ENCODE data around the gene ALOX5AP.

The ALOX5AP gene

GRCh38 chr13:30799356-30799824 lies 64.0 kb downstream of the ALOX5AP start:
- DNase-seq (ENCODE audit: insufficient read length, low spot score) (no peak), FAIRE-seq (no peak)
- TF ChIP-seq SPI1 (IDR thresholded peaks at IDR 0.05; ENCODE audit: low read depth, low read length) (no peak), POLR2AphosphoS5 (IDR thresholded peaks at IDR 0.05; ENCODE audit: low read depth, low read length) (no peak), PAX5 (IDR thresholded peaks at IDR 0.05; ENCODE audit: insufficient read depth, low read length, severe bottlenecking) (no peak), POU2F2 (IDR thresholded peaks at IDR 0.05; ENCODE audit: low read depth, low read length) (no peak), TAF1 (IDR thresholded peaks at IDR 0.05; ENCODE audit: low read depth, low read length) (no peak), POLR2A (IDR thresholded peaks at IDR 0.05; ENCODE audit: low read depth, low read length) (no peak)

GRCh38 chr13:30800107-30800506 lies 64.8 kb downstream of the ALOX5AP start:
- FAIRE-seq (no peak), DNase-seq (ENCODE audit: insufficient read length, low spot score) (no peak)
- TF ChIP-seq PAX5 (IDR thresholded peaks at IDR 0.05; ENCODE audit: insufficient read depth, low read length, severe bottlenecking) (no peak), TAF1 (IDR thresholded peaks at IDR 0.05; ENCODE audit: low read depth, low read length) (no peak), POLR2A (IDR thresholded peaks at IDR 0.05; ENCODE audit: low read depth, low read length) (no peak), SPI1 (IDR thresholded peaks at IDR 0.05; ENCODE audit: low read depth, low read length) (no peak), POLR2AphosphoS5 (IDR thresholded peaks at IDR 0.05; ENCODE audit: low read depth, low read length) (no peak), POU2F2 (IDR thresholded peaks at IDR 0.05; ENCODE audit: low read depth, low read length) (no peak)

- FAIRE-seq (no peak), DNase-seq (ENCODE audit: insufficient read length, low spot score) (no peak)
- TF ChIP-seq PAX5 (IDR thresholded peaks at IDR 0.05; ENCODE audit: insufficient read depth, low read length, severe bottlenecking): no peak
- TF ChIP-seq POLR2A (IDR thresholded peaks at IDR 0.05; ENCODE audit: low read depth, low read length): no peak
- no peak for TF ChIP-seq POLR2AphosphoS5 (IDR thresholded peaks at IDR 0.05; ENCODE audit: low read depth, low read length)
- TF ChIP-seq SPI1 (IDR thresholded peaks at IDR 0.05; ENCODE audit: low read depth, low read length): no peak
- no peak for TF ChIP-seq TAF1 (IDR thresholded peaks at IDR 0.05; ENCODE audit: low read depth, low read length)
- no peak for TF ChIP-seq POU2F2 (IDR thresholded peaks at IDR 0.05; ENCODE audit: low read depth, low read length)
Measured at GRCh38 chr13:30802501-30802900, 67.2 kb downstream of the ALOX5AP start.

GRCh38 chr13:30802953-30803478 lies 67.7 kb downstream of the ALOX5AP start:
- FAIRE-seq (peak; percentile 95), DNase-seq (ENCODE audit: insufficient read length, low spot score) (peak; percentile 68)
- TF ChIP-seq TAF1 (IDR thresholded peaks at IDR 0.05; ENCODE audit: low read depth, low read length) (no peak), POLR2AphosphoS5 (IDR thresholded peaks at IDR 0.05; ENCODE audit: low read depth, low read length) (no peak), SPI1 (IDR thresholded peaks at IDR 0.05; ENCODE audit: low read depth, low read length) (no peak), POU2F2 (IDR thresholded peaks at IDR 0.05; ENCODE audit: low read depth, low read length) (no peak), POLR2A (IDR thresholded peaks at IDR 0.05; ENCODE audit: low read depth, low read length) (no peak), PAX5 (IDR thresholded peaks at IDR 0.05; ENCODE audit: insufficient read depth, low read length, severe bottlenecking) (no peak)

GRCh38 chr13:30803749-30804148 lies 68.4 kb downstream of the ALOX5AP start:
- FAIRE-seq: no peak
- TF ChIP-seq TAF1 (IDR thresholded peaks at IDR 0.05; ENCODE audit: low read depth, low read length) (no peak), PAX5 (IDR thresholded peaks at IDR 0.05; ENCODE audit: insufficient read depth, low read length, severe bottlenecking) (no peak), POU2F2 (IDR thresholded peaks at IDR 0.05; ENCODE audit: low read depth, low read length) (no peak), SPI1 (IDR thresholded peaks at IDR 0.05; ENCODE audit: low read depth, low read length) (no peak), POLR2A (IDR thresholded peaks at IDR 0.05; ENCODE audit: low read depth, low read length) (no peak)
- no peak for DNase-seq (ENCODE audit: insufficient read length, low spot score)

GRCh38 chr13:30804474-30804873 lies 69.1 kb downstream of the ALOX5AP start:
- FAIRE-seq (no peak), DNase-seq (ENCODE audit: insufficient read length, low spot score) (no peak)
- TF ChIP-seq POLR2AphosphoS5 (IDR thresholded peaks at IDR 0.05; ENCODE audit: low read depth, low read length) (no peak), TAF1 (IDR thresholded peaks at IDR 0.05; ENCODE audit: low read depth, low read length) (no peak), SPI1 (IDR thresholded peaks at IDR 0.05; ENCODE audit: low read depth, low read length) (no peak), POU2F2 (IDR thresholded peaks at IDR 0.05; ENCODE audit: low read depth, low read length) (no peak), POLR2A (IDR thresholded peaks at IDR 0.05; ENCODE audit: low read depth, low read length) (no peak), PAX5 (IDR thresholded peaks at IDR 0.05; ENCODE audit: insufficient read depth, low read length, severe bottlenecking) (no peak)

GRCh38 chr13:30805132-30805537 lies 69.8 kb downstream of the ALOX5AP start:
- FAIRE-seq (no peak), DNase-seq (ENCODE audit: insufficient read length, low spot score) (no peak)
- TF ChIP-seq SPI1 (IDR thresholded peaks at IDR 0.05; ENCODE audit: low read depth, low read length) (no peak), POLR2A (IDR thresholded peaks at IDR 0.05; ENCODE audit: low read depth, low read length) (no peak), PAX5 (IDR thresholded peaks at IDR 0.05; ENCODE audit: insufficient read depth, low read length, severe bottlenecking) (no peak), TAF1 (IDR thresholded peaks at IDR 0.05; ENCODE audit: low read depth, low read length) (no peak), POLR2AphosphoS5 (IDR thresholded peaks at IDR 0.05; ENCODE audit: low read depth, low read length) (no peak), POU2F2 (IDR thresholded peaks at IDR 0.05; ENCODE audit: low read depth, low read length) (no peak)

GRCh38 chr13:30805603-30806011 lies 70.3 kb downstream of the ALOX5AP start:
- TF ChIP-seq PAX5 (IDR thresholded peaks at IDR 0.05; ENCODE audit: insufficient read depth, low read length, severe bottlenecking): no peak
- no peak for TF ChIP-seq POLR2A (IDR thresholded peaks at IDR 0.05; ENCODE audit: low read depth, low read length)
- TF ChIP-seq TAF1 (IDR thresholded peaks at IDR 0.05; ENCODE audit: low read depth, low read length): no peak
- TF ChIP-seq SPI1 (IDR thresholded peaks at IDR 0.05; ENCODE audit: low read depth, low read length): no peak
- TF ChIP-seq POU2F2 (IDR thresholded peaks at IDR 0.05; ENCODE audit: low read depth, low read length): no peak
- no peak for TF ChIP-seq POLR2AphosphoS5 (IDR thresholded peaks at IDR 0.05; ENCODE audit: low read depth, low read length)
- FAIRE-seq (no peak), DNase-seq (ENCODE audit: insufficient read length, low spot score) (no peak)

GRCh38 chr13:30806784-30807183 lies 71.4 kb downstream of the ALOX5AP start:
- no peak for TF ChIP-seq SPI1 (IDR thresholded peaks at IDR 0.05; ENCODE audit: low read depth, low read length)
- DNase-seq (ENCODE audit: insufficient read length, low spot score) (no peak), FAIRE-seq (no peak)

GRCh38 chr13:30807392-30807791 lies 72.0 kb downstream of the ALOX5AP start:
- TF ChIP-seq SPI1 (IDR thresholded peaks at IDR 0.05; ENCODE audit: low read depth, low read length) (no peak), TAF1 (IDR thresholded peaks at IDR 0.05; ENCODE audit: low read depth, low read length) (no peak), POLR2AphosphoS5 (IDR thresholded peaks at IDR 0.05; ENCODE audit: low read depth, low read length) (no peak), POU2F2 (IDR thresholded peaks at IDR 0.05; ENCODE audit: low read depth, low read length) (no peak), POLR2A (IDR thresholded peaks at IDR 0.05; ENCODE audit: low read depth, low read length) (no peak), PAX5 (IDR thresholded peaks at IDR 0.05; ENCODE audit: insufficient read depth, low read length, severe bottlenecking) (no peak)
- FAIRE-seq: no peak
- no peak for DNase-seq (ENCODE audit: insufficient read length, low spot score)
